Heart left ventricle (tissue), 13 donors: ENCODE data around the gene MNX1.

ENCODE experiments used
- POLR2A ChIP-seq, 2 donors: fragments of 450-650 bp; IDR thresholded peaks; one replicate each; pipeline ENCODE4 v1.6.1; 2017; ENCODE audit warnings: antibody characterized with exemption in 2 of 2, mild to moderate bottlenecking in 2 of 2, moderate library complexity in 2 of 2
- TF ChIP-seq, protein P1 (sequence below), 12 donors: fragments of 200-600 bp; sonication (generic) in 4 of 12; IDR thresholded peaks; one replicate each; pipeline versions ENCODE4 v1.5.0 to v1.8.0; 2018 to 2022; ENCODE audit warnings: antibody characterized with exemption in 12 of 12, mild to moderate bottlenecking in 5 of 12
- donor health status: ischemic (EF 13 %, LVEDD 7.1; RV severe dilation, severe dysfunction).
- donor health status: DM: no; HTN: yes; CAD: no.
- donor health status: DM: no; HTN: no; CAD: no.
- donor health status: ischemic (EF 25% LVEDD 6.9; RV normal size, moderate dysfunction).
- donor health status: ischemic (EF 25% LVEDD 5.7; RV mildly dilated, moderate dysfunction).
- donor health status: ischemic (EF 35%, LVEDD 5.7; RV mildly dilated, moderate dysfunction).
- donor health status: nonischemic (EF 11% LVEDD 7.7; RV severe dilation, severe dysfunction).
- donor health status: DM: yes; HTN: yes; CAD: no.
- donor health status: PGD.
- donor health status: ischemic (EF 29% LVEDD 5.4; RV normal size, mild dysfunction).
- donor health status: nonischemic (EF 23%, LVEDD 6.1; RV moderate dilation, normal function).

GRCh38 chr7:156966387-156966786 lies 44.1 kb downstream of the MNX1 start:
- TF ChIP-seq, protein P1, sequence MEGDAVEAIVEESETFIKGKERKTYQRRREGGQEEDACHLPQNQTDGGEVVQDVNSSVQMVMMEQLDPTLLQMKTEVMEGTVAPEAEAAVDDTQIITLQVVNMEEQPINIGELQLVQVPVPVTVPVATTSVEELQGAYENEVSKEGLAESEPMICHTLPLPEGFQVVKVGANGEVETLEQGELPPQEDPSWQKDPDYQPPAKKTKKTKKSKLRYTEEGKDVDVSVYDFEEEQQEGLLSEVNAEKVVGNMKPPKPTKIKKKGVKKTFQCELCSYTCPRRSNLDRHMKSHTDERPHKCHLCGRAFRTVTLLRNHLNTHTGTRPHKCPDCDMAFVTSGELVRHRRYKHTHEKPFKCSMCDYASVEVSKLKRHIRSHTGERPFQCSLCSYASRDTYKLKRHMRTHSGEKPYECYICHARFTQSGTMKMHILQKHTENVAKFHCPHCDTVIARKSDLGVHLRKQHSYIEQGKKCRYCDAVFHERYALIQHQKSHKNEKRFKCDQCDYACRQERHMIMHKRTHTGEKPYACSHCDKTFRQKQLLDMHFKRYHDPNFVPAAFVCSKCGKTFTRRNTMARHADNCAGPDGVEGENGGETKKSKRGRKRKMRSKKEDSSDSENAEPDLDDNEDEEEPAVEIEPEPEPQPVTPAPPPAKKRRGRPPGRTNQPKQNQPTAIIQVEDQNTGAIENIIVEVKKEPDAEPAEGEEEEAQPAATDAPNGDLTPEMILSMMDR (IDR thresholded peaks at IDR 0.05), result no peak
- no peak for TF ChIP-seq POLR2A (IDR thresholded peaks at IDR 0.05)
